ENCODE data around the gene LHFPL6. TPM values are rescaled to one million over a fixed set of nuclear protein-coding genes. Genes with fewer than 3 reads are reported as not detected.

Gene LHFPL6
- total RNA-seq, 2 experiments from 2014 or later = 2.7 to 3.0 TPM

- Mint-ChIP-seq H3K27ac (no peak overlapping the region), H3K9me3 (no peaks in the 10 kb centered on the region), H3K4me1 (ENCODE audit: low read depth) (peaks cover 7% of the 10 kb centered on the region), H3K27me3 (peaks cover 2% of the 10 kb centered on the region), H3K36me3 (no peaks in the 10 kb centered on the region), H3K4me3 (no peak overlapping the region)
- ChIA-PET POLR2A (no interaction called here), CTCF (no interaction called here)
- no peak for DNase-seq
- intact Hi-C loops (cut with micrococcal nuclease) = no loop called here
These were observed 224.7 kb downstream of the LHFPL6 start for GRCh38 chr13:39378306-39378705.

GRCh38 chr13:39377699-39378098 is 225.3 kb downstream of the LHFPL6 start:
- no peaks in the 10 kb centered on the region for H3K9me3 Mint-ChIP-seq

GRCh38 chr13:39376076-39376475 is 226.9 kb downstream of the LHFPL6 start:
- ChIA-PET POLR2A (no interaction called here), CTCF (no interaction called here)

More at GRCh38 chr13:39377699-39378098, 225.3 kb downstream of the LHFPL6 start:
- H3K4me1 Mint-ChIP-seq (ENCODE audit: low read depth) = peaks cover 7% of the 10 kb centered on the region
- no peak for DNase-seq
- H3K36me3 Mint-ChIP-seq = no peaks in the 10 kb centered on the region
- CTCF ChIA-PET = no interaction called here
- no peak overlapping the region for H3K4me3 Mint-ChIP-seq
- no peak overlapping the region for H3K27ac Mint-ChIP-seq
- POLR2A ChIA-PET = no interaction called here
- intact Hi-C loops (cut with micrococcal nuclease) = no loop called here
- peaks cover 2% of the 10 kb centered on the region for H3K27me3 Mint-ChIP-seq

GRCh38 chr13:39375601-39376000 is 227.4 kb downstream of the LHFPL6 start:
- Mint-ChIP-seq H3K9me3 (no peaks in the 10 kb centered on the region), H3K4me1 (ENCODE audit: low read depth) (peaks cover 7% of the 10 kb centered on the region), H3K4me3 (no peak overlapping the region), H3K27me3 (peaks cover 4% of the 10 kb centered on the region), H3K27ac (no peak overlapping the region), H3K36me3 (no peaks in the 10 kb centered on the region)
- intact Hi-C loops (cut with micrococcal nuclease) = no loop called here
- CTCF ChIA-PET = no interaction called here
- no peak for DNase-seq
- POLR2A ChIA-PET = no interaction called here

More at GRCh38 chr13:39376076-39376475, 226.9 kb downstream of the LHFPL6 start:
- DNase-seq = no peak
- Mint-ChIP-seq H3K9me3 (no peaks in the 10 kb centered on the region), H3K4me1 (ENCODE audit: low read depth) (peaks cover 7% of the 10 kb centered on the region), H3K27me3 (peaks cover 4% of the 10 kb centered on the region), H3K4me3 (no peak overlapping the region), H3K27ac (no peak overlapping the region), H3K36me3 (no peaks in the 10 kb centered on the region)
- intact Hi-C loops (cut with micrococcal nuclease) = no loop called here

GRCh38 chr13:39374741-39375189 is 228.2 kb downstream of the LHFPL6 start:
- Mint-ChIP-seq H3K4me3 (no peak overlapping the region), H3K9me3 (no peaks in the 10 kb centered on the region), H3K36me3 (no peaks in the 10 kb centered on the region), H3K27ac (no peak overlapping the region), H3K27me3 (peaks cover 4% of the 10 kb centered on the region), H3K4me1 (ENCODE audit: low read depth) (peaks cover 5% of the 10 kb centered on the region)
- CTCF ChIA-PET = no interaction called here
- DNase-seq = no peak
- POLR2A ChIA-PET = no interaction called here
- intact Hi-C loops (cut with micrococcal nuclease) = no loop called here

GRCh38 chr13:39373145-39373544 is 229.8 kb downstream of the LHFPL6 start:
- POLR2A ChIA-PET = no interaction called here
- CTCF ChIA-PET = no interaction called here
- Mint-ChIP-seq H3K36me3 (no peaks in the 10 kb centered on the region), H3K27ac (no peak overlapping the region), H3K4me1 (ENCODE audit: low read depth) (no peaks in the 10 kb centered on the region), H3K4me3 (no peak overlapping the region), H3K9me3 (no peaks in the 10 kb centered on the region), H3K27me3 (peaks cover 4% of the 10 kb centered on the region)
- no peak for DNase-seq
- intact Hi-C loops (cut with micrococcal nuclease) = no loop called here

GRCh38 chr13:39371706-39372105 is 231.3 kb downstream of the LHFPL6 start:
- CTCF ChIA-PET = no interaction called here
- intact Hi-C loops (cut with micrococcal nuclease) = no loop called here
- no peaks in the 10 kb centered on the region for H3K9me3 Mint-ChIP-seq
- H3K4me3 Mint-ChIP-seq = no peak overlapping the region
- no peaks in the 10 kb centered on the region for H3K36me3 Mint-ChIP-seq
- no peak for DNase-seq
- H3K27me3 Mint-ChIP-seq = peaks cover 2% of the 10 kb centered on the region
- POLR2A ChIA-PET = no interaction called here
- H3K27ac Mint-ChIP-seq = no peak overlapping the region
- H3K4me1 Mint-ChIP-seq (ENCODE audit: low read depth) = no peaks in the 10 kb centered on the region

GRCh38 chr13:39370554-39370953 is 232.4 kb downstream of the LHFPL6 start:
- POLR2A ChIA-PET = no interaction called here
- no peaks in the 10 kb centered on the region for H3K9me3 Mint-ChIP-seq
- H3K36me3 Mint-ChIP-seq = no peaks in the 10 kb centered on the region
- no peak overlapping the region for H3K4me3 Mint-ChIP-seq
- peaks cover 2% of the 10 kb centered on the region for H3K27me3 Mint-ChIP-seq
- H3K4me1 Mint-ChIP-seq (ENCODE audit: low read depth) = no peaks in the 10 kb centered on the region
- intact Hi-C loops (cut with micrococcal nuclease) = no loop called here
- CTCF ChIA-PET = no interaction called here
- H3K27ac Mint-ChIP-seq = no peak overlapping the region
- DNase-seq = no peak

- H3K9me3 Mint-ChIP-seq = no peaks in the 10 kb centered on the region
- no peaks in the 10 kb centered on the region for H3K4me1 Mint-ChIP-seq (ENCODE audit: low read depth)
- no peak overlapping the region for H3K27ac Mint-ChIP-seq
- peaks cover 2% of the 10 kb centered on the region for H3K27me3 Mint-ChIP-seq
- DNase-seq = no peak
- POLR2A ChIA-PET = no interaction called here
- no peak overlapping the region for H3K4me3 Mint-ChIP-seq
- intact Hi-C loops (cut with micrococcal nuclease) = no loop called here
- CTCF ChIA-PET = no interaction called here
- H3K36me3 Mint-ChIP-seq = no peaks in the 10 kb centered on the region
These were observed 232.9 kb downstream of the LHFPL6 start for GRCh38 chr13:39370048-39370447.

GRCh38 chr13:39369161-39369890 is 233.7 kb downstream of the LHFPL6 start:
- H3K27ac Mint-ChIP-seq = no peak overlapping the region
- H3K9me3 Mint-ChIP-seq = no peaks in the 10 kb centered on the region
- H3K27me3 Mint-ChIP-seq = peaks cover 2% of the 10 kb centered on the region
- no peak overlapping the region for H3K4me3 Mint-ChIP-seq
- intact Hi-C loops (cut with micrococcal nuclease) = no loop called here
- CTCF ChIA-PET = no interaction called here
- H3K4me1 Mint-ChIP-seq (ENCODE audit: low read depth) = no peaks in the 10 kb centered on the region
- no peaks in the 10 kb centered on the region for H3K36me3 Mint-ChIP-seq
- POLR2A ChIA-PET = no interaction called here
- no peak for DNase-seq

- H3K27me3 Mint-ChIP-seq = no peaks in the 10 kb centered on the region
- H3K4me1 Mint-ChIP-seq (ENCODE audit: low read depth) = no peaks in the 10 kb centered on the region
- DNase-seq = no peak
- no peaks in the 10 kb centered on the region for H3K36me3 Mint-ChIP-seq
- POLR2A ChIA-PET = no interaction called here
- H3K4me3 Mint-ChIP-seq = no peak overlapping the region
- CTCF ChIA-PET = no interaction called here
- H3K27ac Mint-ChIP-seq = no peak overlapping the region
- intact Hi-C loops (cut with micrococcal nuclease) = no loop called here
- H3K9me3 Mint-ChIP-seq = no peaks in the 10 kb centered on the region
These were observed 237.1 kb downstream of the LHFPL6 start for GRCh38 chr13:39365879-39366278.

- H3K4me1 Mint-ChIP-seq (ENCODE audit: low read depth) = no peaks in the 10 kb centered on the region
- no peaks in the 10 kb centered on the region for H3K27me3 Mint-ChIP-seq
- no peaks in the 10 kb centered on the region for H3K36me3 Mint-ChIP-seq
- no peak overlapping the region for H3K4me3 Mint-ChIP-seq
- H3K27ac Mint-ChIP-seq = no peak overlapping the region
- DNase-seq = no peak
- no peaks in the 10 kb centered on the region for H3K9me3 Mint-ChIP-seq
- intact Hi-C loops (cut with micrococcal nuclease) = no loop called here
- POLR2A ChIA-PET = no interaction called here
- CTCF ChIA-PET = no interaction called here
These were observed 238.0 kb downstream of the LHFPL6 start for GRCh38 chr13:39364947-39365468.

- CTCF ChIA-PET = no interaction called here
- intact Hi-C loops (cut with micrococcal nuclease) = no loop called here
- no peak for DNase-seq
- H3K27ac Mint-ChIP-seq = no peak overlapping the region
- H3K4me1 Mint-ChIP-seq (ENCODE audit: low read depth) = no peaks in the 10 kb centered on the region
- H3K36me3 Mint-ChIP-seq = no peaks in the 10 kb centered on the region
- H3K9me3 Mint-ChIP-seq = no peaks in the 10 kb centered on the region
- POLR2A ChIA-PET = no interaction called here
- H3K27me3 Mint-ChIP-seq = no peaks in the 10 kb centered on the region
- H3K4me3 Mint-ChIP-seq = no peak overlapping the region
These were observed 239.6 kb downstream of the LHFPL6 start for GRCh38 chr13:39363382-39363772.

Data from activated CD4-positive, alpha-beta memory T cell treated with anti-CD3 and anti-CD28 coated beads for 36 hours (primary cell).